IMR-90 (cell line): ENCODE results near the gene KCNH2. TPM values are rescaled to one million over a fixed set of nuclear protein-coding genes. Genes with fewer than 3 reads are reported as not detected.

Experiments
- ATAC-seq: fragments of 200-7000 bp; cut with Tn5 transposase; 2 replicates; pipeline ENCODE4 v1.9.1; 2020; ENCODE audit warnings: low read depth, mild to moderate bottlenecking, moderate library complexity
- BruUV-seq: library from RNA; stranded (reverse); fragments of 400-500 nt; replicated peaks from 2 replicates; lab custom pipeline; 2021; lab: Mats Ljungman, UMichigan
- CTCF ChIA-PET: fragments of 300-600 bp; formaldehyde crosslinking; extraction: SDS; loops from one replicate; lab custom pipeline; 2021; ENCODE audit warnings: antibody characterized with exemption; lab: Yijun Ruan, JAX
- POLR2A ChIA-PET: fragments of 300-600 bp; sonication (Branson Sonifier 250); formaldehyde crosslinking; loops from one replicate; lab custom pipeline; 2022; ENCODE audit warnings: antibody characterized with exemption; ENCODE audit not compliant: unreplicated experiment; lab: Charles Lee
- DNase-seq: peaks from one replicate; pipeline ENCODE4 v3.0.0; 2013
- H2AFZ ChIP-seq: replicated peaks from 2 replicates; pipeline ENCODE3; 2013; ENCODE audit warnings: low read length, mild to moderate bottlenecking; ENCODE audit not compliant: poor library complexity
- H2AK5ac ChIP-seq: 2 replicates; pipeline ENCODE4 v1.6.1; 2013; ENCODE audit warnings: low read depth, low read length, inconsistent platforms
- H2AK9ac ChIP-seq: replicated peaks from 2 replicates; pipeline ENCODE3; 2013; ENCODE audit warnings: mild to moderate bottlenecking, low read depth, low read length, moderate library complexity; ENCODE audit not compliant: poor library complexity
- H2BK120ac ChIP-seq: 2 replicates; pipeline ENCODE4 v1.6.1; 2013; ENCODE audit warnings: low read depth, low read length, inconsistent platforms
- H2BK15ac ChIP-seq: 3 replicates; pipeline ENCODE4 v1.6.1; 2013; ENCODE audit warnings: low read depth, low read length, inconsistent platforms
- H2BK20ac ChIP-seq: 2 replicates; pipeline ENCODE4 v1.6.1; 2013; ENCODE audit warnings: low read depth, mild to moderate bottlenecking, inconsistent platforms, low read length, moderate library complexity
- H2BK5ac ChIP-seq: 2 replicates; pipeline ENCODE4 v1.6.1; 2013; ENCODE audit warnings: mild to moderate bottlenecking, low read depth, low read length, inconsistent platforms; ENCODE audit not compliant: poor library complexity, severe bottlenecking
- H3K14ac ChIP-seq: replicated peaks from 2 replicates; pipeline ENCODE4 v1.6.1; 2013; ENCODE audit warnings: low read depth, low read length, inconsistent platforms
- H3K18ac ChIP-seq: 2 replicates; pipeline ENCODE4 v1.6.1; 2013; ENCODE audit warnings: low read depth, low read length, control low read depth
- H3K23ac ChIP-seq: 2 replicates; pipeline ENCODE4 v1.6.1; 2013; ENCODE audit warnings: low read depth, low read length, inconsistent platforms
- H3K27ac ChIP-seq: 2 replicates; pipeline ENCODE4 v1.5.1; 2013; ENCODE audit warnings: mild to moderate bottlenecking, control low read depth, low read length; ENCODE audit not compliant: insufficient read depth
- H3K27me3 ChIP-seq: 2 replicates; pipeline ENCODE4 v1.6.1; 2013; ENCODE audit warnings: low read length; ENCODE audit not compliant: control insufficient read depth, insufficient read depth
- H3K36me3 ChIP-seq: 2 replicates; pipeline ENCODE4 v1.6.1; 2013; ENCODE audit warnings: low read length, mixed read lengths; ENCODE audit not compliant: control insufficient read depth, insufficient read depth
- H3K4ac ChIP-seq: 2 replicates; pipeline ENCODE4 v1.6.1; 2013; ENCODE audit warnings: low read depth, low read length, inconsistent platforms
- H3K4me1 ChIP-seq: 2 replicates; pipeline ENCODE4 v1.6.1; 2013; ENCODE audit warnings: low read length, mixed read lengths; ENCODE audit not compliant: control insufficient read depth, insufficient read depth
- H3K4me2 ChIP-seq: 2 replicates; pipeline ENCODE4 v1.6.1; 2013; ENCODE audit warnings: low read depth, mild to moderate bottlenecking, control low read depth, low read length, moderate library complexity
- H3K4me3 ChIP-seq: 2 replicates; pipeline ENCODE4 v1.5.1; 2013; ENCODE audit warnings: low read depth, mild to moderate bottlenecking, control low read depth, low read length, moderate library complexity; ENCODE audit not compliant: insufficient read depth
- H3K56ac ChIP-seq: 2 replicates; pipeline ENCODE4 v1.6.1; 2013; ENCODE audit warnings: low read length, inconsistent platforms; ENCODE audit not compliant: insufficient read depth; ENCODE audit errors: extremely low read depth
- H3K79me1 ChIP-seq, 2 experiments: 2 replicates each; pipeline ENCODE4 v1.6.1; 2013; ENCODE audit warnings: low read length in 2 of 2, inconsistent platforms in 1 of 2, low read depth in 1 of 2
- H3K9ac ChIP-seq: 2 replicates; pipeline ENCODE4 v1.6.1; 2013; ENCODE audit warnings: low read depth, low read length, control low read depth
- H3K9me1 ChIP-seq: 2 replicates; pipeline ENCODE4 v1.6.1; 2013; ENCODE audit warnings: low read length, inconsistent platforms; ENCODE audit not compliant: insufficient read depth
- H3K9me3 ChIP-seq: 2 replicates; pipeline ENCODE4 v1.6.1; 2013; ENCODE audit warnings: low read length; ENCODE audit not compliant: control insufficient read depth, insufficient read depth
- H4K20me1 ChIP-seq: 2 replicates; pipeline ENCODE4 v1.6.1; 2013; ENCODE audit warnings: low read length, inconsistent platforms; ENCODE audit not compliant: insufficient read depth
- H4K5ac ChIP-seq: 2 replicates; pipeline ENCODE4 v1.6.1; 2013; ENCODE audit warnings: mild to moderate bottlenecking, low read depth, low read length, control low read depth
- H4K8ac ChIP-seq, 2 experiments: 2 replicates each; pipeline ENCODE4 v1.6.1; 2013; ENCODE audit warnings: low read depth in 2 of 2, low read length in 2 of 2, control low read depth in 1 of 2, inconsistent platforms in 1 of 2
- H4K91ac ChIP-seq: 2 replicates; pipeline ENCODE4 v1.6.1; 2013; ENCODE audit warnings: low read depth, low read length, inconsistent platforms; ENCODE audit not compliant: insufficient read depth
- BHLHE40 ChIP-seq: fragments of 150-350 bp; IDR thresholded peaks from 2 replicates; pipeline ENCODE4 v1.6.1; 2016; ENCODE audit warnings: mild to moderate bottlenecking, low read depth, low read length
- CEBPB ChIP-seq: IDR thresholded peaks from 2 replicates; pipeline ENCODE4 v1.6.1; 2012; ENCODE audit warnings: low read depth, low read length, improper control_type of control experiment
- CHD1 ChIP-seq: IDR thresholded peaks from 2 replicates; pipeline ENCODE4 v1.6.1; 2012; ENCODE audit warnings: low read depth, low read length, improper control_type of control experiment
- CTCF ChIP-seq: conservative IDR thresholded peaks from 2 replicates; pipeline ENCODE4 v1.5.1; 2012; ENCODE audit warnings: mild to moderate bottlenecking, low read depth, low read length, improper control_type of control experiment
- FOS ChIP-seq: fragments of 150-350 bp; IDR thresholded peaks from 2 replicates; pipeline ENCODE4 v1.6.1; 2016; ENCODE audit warnings: low read depth, low read length
- MAFK ChIP-seq: IDR thresholded peaks from 2 replicates; pipeline ENCODE4 v1.6.1; 2012; ENCODE audit warnings: low read depth, low read length, improper control_type of control experiment
- MAZ ChIP-seq: IDR thresholded peaks from 2 replicates; pipeline ENCODE4 v1.6.1; 2012; ENCODE audit warnings: low read depth, mild to moderate bottlenecking, low read length, improper control_type of control experiment, moderate library complexity, borderline replicate concordance
- MXI1 ChIP-seq: IDR thresholded peaks from 2 replicates; pipeline ENCODE4 v1.6.1; 2012; ENCODE audit warnings: low read depth, mild to moderate bottlenecking, low read length, moderate library complexity, borderline replicate concordance
- NFE2L2 ChIP-seq: fragments of 150-350 bp; IDR thresholded peaks from 2 replicates; pipeline ENCODE4 v1.6.1; 2016; ENCODE audit warnings: low read depth, mild to moderate bottlenecking, low read length
- POLR2A ChIP-seq: IDR thresholded peaks from 2 replicates; pipeline ENCODE4 v1.6.1; 2012; ENCODE audit warnings: mild to moderate bottlenecking, low read depth, low read length
- RAD21 ChIP-seq: IDR thresholded peaks from 2 replicates; pipeline ENCODE4 v1.6.1; 2012; ENCODE audit warnings: low read length, improper control_type of control experiment
- RCOR1 ChIP-seq: IDR thresholded peaks from 2 replicates; pipeline ENCODE4 v1.6.1; 2012; ENCODE audit warnings: mild to moderate bottlenecking, low read length, improper control_type of control experiment; ENCODE audit not compliant: insufficient replicate concordance
- RFX5 ChIP-seq: IDR thresholded peaks from 2 replicates; pipeline ENCODE4 v1.8.0; 2012; ENCODE audit warnings: low read depth, mild to moderate bottlenecking, low read length, moderate library complexity
- SMC3 ChIP-seq: fragments of 150-350 bp; IDR thresholded peaks from 2 replicates; pipeline ENCODE4 v1.6.1; 2016; ENCODE audit warnings: low read depth, mild to moderate bottlenecking, antibody characterized with exemption, low read length, moderate library complexity
- USF2 ChIP-seq: fragments of 150-350 bp; IDR thresholded peaks from 2 replicates; pipeline ENCODE4 v1.6.1; 2017; ENCODE audit warnings: mild to moderate bottlenecking, antibody characterized with exemption, low read length, low read depth
- WGBS, 2 experiments: methylation state at CpG; one replicate each; pipeline versions ENCODE4 v1.1.5 to v1.1.7; 2013; ENCODE audit warnings: missing lambda C conversion rate in 2 of 2; ENCODE audit not compliant: insufficient read length in 1 of 2; ENCODE audit errors: extremely low coverage in 2 of 2; 5-methylcytosine and 5-hydroxymethylcytosine counted together
- dilution Hi-C: fragments of 300-500 bp; cut with HindIII; formaldehyde crosslinking; loops from one replicate; pipeline ENCODE4 v1.14.3; 2018; ENCODE audit warnings: low sequenced_read_pairs; ENCODE audit not compliant: unreplicated experiment
- in situ Hi-C: fragments of 300-500 bp; cut with MboI; formaldehyde crosslinking; loops from 3 replicates; pipeline ENCODE4 v1.14.3; 2019; ENCODE audit warnings: low sequenced_read_pairs, inconsistent platforms, mixed read lengths
- intact Hi-C: fragments of 100-400 bp; cut with micrococcal nuclease; formaldehyde crosslinking; loops from 2 replicates; pipeline ENCODE4 v1.10.0; 2022
- polyA plus RNA-seq, 3 experiments: library from polyadenylated mRNA; depleted of rRNA; stranded (reverse); fragments of >200 nt; gene quantifications; 2 replicates each; pipeline ENCODE4 v1.2.3, GENCODE V29; 2012; ENCODE audit warnings: low replicate concordance in 1 of 3
- total RNA-seq: library from RNA; depleted of rRNA; stranded (reverse); fragments of >200 nt; gene quantifications from 2 replicates; pipeline ENCODE4 v1.2.3, GENCODE V29; 2012
- TF ChIP-seq, protein P1 (sequence below): fragments of 150-350 bp; IDR thresholded peaks from 2 replicates; pipeline ENCODE4 v1.6.1; 2016; ENCODE audit warnings: low read depth, mild to moderate bottlenecking, low read length, moderate library complexity, borderline replicate concordance

Gene KCNH2
- total and polyA plus RNA-seq, 2 of the 4 experiments (the other 2 are of a cell fraction), result 0.90 to 2.1 TPM

- peaks cover 37% of the 10 kb centered on the region for H3K27me3 ChIP-seq
- H3K4me1 ChIP-seq, result peaks cover 8% of the 10 kb centered on the region; the same call in 1 of the 2 replicates
- H2BK20ac ChIP-seq, result no peak overlapping the region
- DNase-seq, result no peak
- WGBS, 2 experiments, result no CpG with 5 or more reads among the region's 3 CpGs
- BruUV-seq, result no TSS peak
- H2BK15ac ChIP-seq, result no peak overlapping the region
- H4K91ac ChIP-seq, result no peak overlapping the region
- H3K36me3 ChIP-seq, result no peaks in the 10 kb centered on the region
- H3K9ac ChIP-seq, result no peak overlapping the region
- no peak for ATAC-seq
- no peak overlapping the region for H3K4me3 ChIP-seq
- no peak overlapping the region for H2AK5ac ChIP-seq
- H4K20me1 ChIP-seq, result no peaks in the 10 kb centered on the region; the same call in 1 of the 2 replicates
- POLR2A ChIA-PET, result no interaction called here
- no peak overlapping the region for H3K4me2 ChIP-seq
- H3K27ac ChIP-seq, result no peak overlapping the region
- H2AK9ac ChIP-seq, result no peak overlapping the region
- no peak overlapping the region for H3K23ac ChIP-seq
- H3K9me3 ChIP-seq, result no peaks in the 10 kb centered on the region
- no peak overlapping the region for H3K4ac ChIP-seq
- TF ChIP-seq RAD21 (no peak), RCOR1 (no peak), CHD1 (no peak), USF2 (no peak), CTCF (no peak), NFE2L2 (no peak), MAZ (no peak), MAFK (no peak), SMC3 (no peak), BHLHE40 (no peak), MXI1 (no peak), CEBPB (no peak), RFX5 (no peak), FOS (no peak), POLR2A (no peak)
- TF ChIP-seq, protein P1, sequence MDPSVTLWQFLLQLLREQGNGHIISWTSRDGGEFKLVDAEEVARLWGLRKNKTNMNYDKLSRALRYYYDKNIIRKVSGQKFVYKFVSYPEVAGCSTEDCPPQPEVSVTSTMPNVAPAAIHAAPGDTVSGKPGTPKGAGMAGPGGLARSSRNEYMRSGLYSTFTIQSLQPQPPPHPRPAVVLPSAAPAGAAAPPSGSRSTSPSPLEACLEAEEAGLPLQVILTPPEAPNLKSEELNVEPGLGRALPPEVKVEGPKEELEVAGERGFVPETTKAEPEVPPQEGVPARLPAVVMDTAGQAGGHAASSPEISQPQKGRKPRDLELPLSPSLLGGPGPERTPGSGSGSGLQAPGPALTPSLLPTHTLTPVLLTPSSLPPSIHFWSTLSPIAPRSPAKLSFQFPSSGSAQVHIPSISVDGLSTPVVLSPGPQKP, result no peak
- no peak overlapping the region for H2AFZ ChIP-seq
- intact Hi-C loops, result no loop called here
- in situ Hi-C loops, result loop anchor here (25.0 kb wide), 1 partner anchor 570 kb away; a partner anchor contains a TSS
- H3K14ac ChIP-seq, result no peak overlapping the region
- H2BK5ac ChIP-seq, result no peak overlapping the region
- H4K5ac ChIP-seq, result no peak overlapping the region
- no peaks in the 10 kb centered on the region for H3K79me1 ChIP-seq
- H3K9me1 ChIP-seq, result no peaks in the 10 kb centered on the region
- H4K8ac ChIP-seq, result no peak overlapping the region
- no peak overlapping the region for H3K18ac ChIP-seq
- no peak overlapping the region for H2BK120ac ChIP-seq
- CTCF ChIA-PET, result no interaction called here
- H3K56ac ChIP-seq, result no peak overlapping the region
- dilution Hi-C loops, result no loop called here
Measured at GRCh38 chr7:150982351-150982750, 4.2 kb upstream of the KCNH2 start.
